GM23338 (cell line): ENCODE results near the gene GP5.

Experiments used
- CTCF ChIP-seq, 2 experiments: fragments of 200-600 bp in 1 of 2; sonication (generic) in 1 of 2; conservative IDR thresholded peaks; 2 replicates each; pipeline versions ENCODE4 v1.5.1 to v1.6.1; 2016 to 2017; ENCODE audit warnings: antibody characterized with exemption in 2 of 2, low read depth in 2 of 2, mild to moderate bottlenecking in 2 of 2, moderate library complexity in 1 of 2
- EZH2 ChIP-seq: fragments of 200-600 bp; sonication (generic); IDR thresholded peaks from one replicate; pipeline ENCODE4 v1.8.0; 2017; ENCODE audit warnings: antibody characterized with exemption, mild to moderate bottlenecking, low read depth; ENCODE audit not compliant: unreplicated experiment
- POLR2AphosphoS5 ChIP-seq: IDR thresholded peaks from 2 replicates; pipeline ENCODE4 v1.6.1; 2016; ENCODE audit warnings: antibody characterized with exemption, low read depth

- TF ChIP-seq CTCF (conservative IDR thresholded peaks at IDR 0.05; ENCODE audit: low read depth in 2 of 2) (no peak), POLR2AphosphoS5 (no peak), EZH2 (no peak)
Observed at GRCh38 chr3:194382196-194382891, 16.7 kb downstream of the GP5 start.
